LNCaP clone FGC (cell line): ENCODE data around the gene EIF2B1.
"Not testable (repeated sequence)": the region's sequence is repeated elsewhere in the genome, so short reads cannot be mapped to it uniquely, and the experiment has no call there.

Source experiments
- DNase-seq: peaks from one replicate; pipeline ENCODE4 v3.0.0-alpha.2; 2011; ENCODE audit warnings: low read depth
- H3K4me3 ChIP-seq: 2 replicates; pipeline ENCODE4 v1.5.1; 2011; ENCODE audit warnings: mild to moderate bottlenecking, low read depth, low read length, control low read depth
- CTCF ChIP-seq: IDR thresholded peaks from 2 replicates; pipeline ENCODE4 v1.5.1; 2012; ENCODE audit warnings: mild to moderate bottlenecking; ENCODE audit not compliant: control insufficient read depth, insufficient read depth; ENCODE audit errors: extremely low read depth

The EIF2B1 gene

GRCh38 chr12:123608182-123608581 lies 25.3 kb downstream of the EIF2B1 start:
- TF ChIP-seq CTCF: no peak
- peak; percentile 42 for DNase-seq

GRCh38 chr12:123607756-123608155 lies 25.7 kb downstream of the EIF2B1 start:
- DNase-seq: no peak
- H3K4me3 ChIP-seq: no peak overlapping the region
- no peak for TF ChIP-seq CTCF

More at GRCh38 chr12:123608182-123608581, 25.3 kb downstream of the EIF2B1 start:
- H3K4me3 ChIP-seq: no peak overlapping the region

- H3K4me3 ChIP-seq: peak overlapping the region; percentile 75
- not testable (repeated sequence) for DNase-seq
These were observed 30.0 kb downstream of the EIF2B1 start for GRCh38 chr12:123603495-123603894.

GRCh38 chr12:123602651-123603195 lies 30.8 kb downstream of the EIF2B1 start:
- no peak for DNase-seq
- TF ChIP-seq CTCF: no peak
- peak overlapping the region; percentile 75 for H3K4me3 ChIP-seq

- H3K4me3 ChIP-seq: peak within 1 kb of the TSS; percentile 75
- TF ChIP-seq CTCF: peak; percentile 38
- peak; percentile 56 for DNase-seq
These were observed 31.6 kb downstream of the EIF2B1 start, which contains the start of gene DDX55 for GRCh38 chr12:123601602-123602489. Gene DDX55, plus strand, starts transcription at chr12:123602099. Its CDS starts 50 bp downstream, at chr12:123602149.

- no peak for DNase-seq
- H3K4me3 ChIP-seq: no peak overlapping the region
- no peak for TF ChIP-seq CTCF
These were observed 33.8 kb downstream of the EIF2B1 start for GRCh38 chr12:123599721-123600120.

- TF ChIP-seq CTCF: no peak
- DNase-seq: no peak
- H3K4me3 ChIP-seq: no peak overlapping the region
These were observed 34.2 kb downstream of the EIF2B1 start for GRCh38 chr12:123599310-123599709.
